Cardiac septum (tissue), 1 donor: Measurements from ENCODE around the gene ZNF680. TPM values are rescaled to one million over a fixed set of nuclear protein-coding genes. Genes with fewer than 3 reads are reported as not detected.
"Not testable (repeated sequence)": the region's sequence is repeated elsewhere in the genome, so short reads cannot be mapped to it uniquely, and the experiment has no call there.

Source experiments
- DNase-seq: peaks from one replicate; pipeline ENCODE4 v3.0.0-alpha.2; 2020; ENCODE audit warnings: low spot score
- intact Hi-C: fragments of 100-400 bp; cut with DNase I; formaldehyde crosslinking; loops from one replicate; pipeline ENCODE4 v1.14.0; 2022
- total RNA-seq: library from RNA; stranded (reverse); fragmentation: NEBNext Ultra II Directional; extraction: Animal tissue kit (Norgen Biotek cat#: 25700); gene quantifications from one replicate; pipeline ENCODE4 v1.2.1, GENCODE V29; 2021
- donor health status: DM: no; HTN: no; CAD: no.

Gene ZNF680
- total RNA-seq, 1 donor from 2014 or later = 28.2 TPM

DNA sequence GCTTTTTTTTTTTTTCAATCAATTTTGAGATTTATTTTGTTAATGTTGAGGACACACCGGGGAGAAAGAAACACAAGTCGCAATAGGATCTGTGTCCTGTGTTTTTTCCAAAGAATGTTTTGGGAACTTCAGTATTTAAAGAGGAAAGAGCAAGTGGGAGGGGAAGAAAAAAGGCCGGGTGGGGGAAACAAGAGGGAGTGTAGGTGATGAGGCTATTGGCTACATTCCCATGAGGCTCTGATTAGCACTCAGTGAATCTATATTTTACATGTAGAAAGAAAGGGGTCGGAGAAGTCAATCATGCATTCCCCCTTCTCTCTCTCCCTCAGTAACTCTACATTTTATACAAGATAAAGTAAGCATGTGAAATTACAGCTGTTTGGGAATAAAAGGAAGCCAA lies 4.1 kb downstream of the ZNF680 start:
- intact Hi-C loops = loop anchor here (5.0 kb wide), 1 partner anchor 246 kb away; the partner anchor contains the start of gene ZNF736

DNA sequence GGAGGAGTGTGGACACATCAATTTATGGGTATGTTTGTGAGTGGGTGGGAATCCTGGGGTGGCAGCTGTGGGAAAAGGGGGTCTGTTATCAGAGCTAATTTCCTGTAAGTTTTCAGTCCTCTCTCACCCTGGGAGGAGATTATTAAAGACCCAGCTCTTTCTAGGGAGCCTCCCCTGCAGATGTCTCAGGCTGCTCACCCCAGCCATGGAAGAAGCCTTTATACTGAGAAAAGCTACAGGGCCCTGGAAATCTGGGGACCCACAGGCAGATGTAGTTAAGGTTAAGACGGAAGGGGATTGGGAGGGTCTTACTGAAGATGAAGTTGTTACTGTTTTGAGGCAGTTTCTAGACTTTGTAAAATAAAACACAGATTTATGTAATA lies 4.6 kb downstream of the ZNF680 start:
- no peak for DNase-seq
- intact Hi-C loops = loop anchor here (5.0 kb wide), 1 partner anchor 246 kb away; the partner anchor contains the start of gene ZNF736

More for the DNA sequence above, 4.1 kb downstream of the ZNF680 start:
- no peak for DNase-seq

GRCh38 chr7:64557601-64558322 lies 5.1 kb downstream of the ZNF680 start:
- intact Hi-C loops = loop anchor here (5.0 kb wide), 1 partner anchor 245 kb away; the partner anchor contains the start of gene ZNF736
- no peak for DNase-seq

- intact Hi-C loops = loop anchor here (5.0 kb wide), 1 partner anchor 243 kb away; the partner anchor contains the start of gene ZNF736
- DNase-seq = no peak
Observed at GRCh38 chr7:64555046-64555445, 7.8 kb downstream of the ZNF680 start.

DNA sequence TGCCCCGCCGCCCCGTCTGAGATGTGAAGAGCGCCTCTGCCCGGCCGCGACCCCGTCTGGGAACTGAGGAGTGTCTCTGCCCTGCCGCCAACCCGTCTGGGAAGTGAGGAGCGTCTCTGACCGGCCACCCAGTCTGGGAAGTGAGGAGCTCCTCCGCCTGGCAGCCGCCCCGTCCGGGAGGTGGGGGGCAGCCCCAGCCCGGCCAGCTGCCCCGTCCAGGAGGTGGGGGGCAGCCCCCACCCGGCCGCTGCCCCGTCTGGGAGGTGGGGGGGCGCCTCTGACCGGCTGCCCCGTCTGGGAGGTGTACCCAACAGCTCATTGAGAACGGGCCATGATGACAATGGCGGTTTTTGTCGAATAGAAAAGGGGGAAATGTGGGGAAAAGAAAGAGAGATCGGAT lies 8.7 kb downstream of the ZNF680 start:
- DNase-seq = not testable (repeated sequence)

GRCh38 chr7:64551375-64552142 lies 11.3 kb downstream of the ZNF680 start:
- intact Hi-C loops = no loop called here
- no peak for DNase-seq

More for the DNA sequence above, 8.7 kb downstream of the ZNF680 start:
- intact Hi-C loops = not testable (repeated sequence)

DNA sequence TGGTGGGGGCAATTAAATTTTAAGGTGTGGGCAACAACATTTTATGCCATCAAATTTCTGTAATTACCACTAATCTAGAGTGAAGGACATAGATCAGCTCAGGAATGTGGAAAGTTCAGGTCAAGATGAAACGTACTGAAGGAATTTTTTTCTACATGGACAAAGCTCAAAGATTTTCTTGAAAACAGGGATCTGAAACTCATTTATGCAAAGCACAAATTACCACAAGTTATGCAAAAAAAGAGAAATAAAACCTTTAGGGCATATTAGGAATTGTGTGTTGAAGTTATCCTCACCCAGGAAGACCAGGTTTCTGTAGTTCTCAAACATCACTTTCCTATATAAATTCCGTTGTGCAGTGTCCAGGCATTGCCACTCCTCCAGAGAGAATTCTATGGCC lies 18.9 kb downstream of the ZNF680 start:
- no peak for DNase-seq
- intact Hi-C loops = no loop called here

GRCh38 chr7:64541438-64542359 lies 21.2 kb downstream of the ZNF680 start:
- intact Hi-C loops = no loop called here
- DNase-seq = no peak

DNA sequence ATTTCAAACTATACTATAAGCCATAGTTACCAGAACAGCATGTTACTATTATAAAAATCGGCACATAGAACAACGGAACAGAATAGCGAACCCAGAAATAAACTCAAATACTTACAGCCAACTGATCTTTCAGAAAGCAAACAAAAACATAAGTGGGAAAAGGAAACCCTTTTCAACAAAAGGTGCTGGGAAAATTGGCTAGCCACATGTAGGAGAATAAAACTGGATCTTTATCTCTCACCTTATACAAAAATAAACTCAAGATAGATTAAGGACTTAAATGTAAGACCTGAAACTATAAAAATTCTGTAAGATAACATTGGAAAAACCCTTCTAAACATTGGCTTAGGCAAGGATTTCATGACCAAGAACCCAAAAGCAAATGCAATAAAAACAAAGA lies 29.1 kb downstream of the ZNF680 start:
- DNase-seq = no peak
- intact Hi-C loops = no loop called here

DNA sequence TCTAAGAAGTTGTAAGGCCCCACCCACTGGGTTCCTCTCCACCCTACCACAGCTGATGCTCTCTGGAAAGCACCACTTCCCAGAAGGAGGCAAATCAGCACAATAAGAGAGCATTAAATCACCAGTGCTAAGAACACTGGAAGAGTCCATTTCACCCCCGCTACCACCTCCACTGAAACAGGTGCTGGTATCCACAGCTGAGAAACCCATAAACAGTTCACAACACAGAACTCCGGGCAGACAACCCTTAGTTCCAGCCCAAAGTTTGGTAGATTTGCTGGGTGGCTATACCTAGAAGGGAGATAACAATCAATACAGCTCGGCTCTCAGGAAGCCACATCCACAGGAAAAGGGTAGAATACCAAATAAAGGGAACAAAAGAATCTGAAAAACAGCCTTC lies 34.1 kb downstream of the ZNF680 start:
- no peak for DNase-seq
- intact Hi-C loops = no loop called here

DNA sequence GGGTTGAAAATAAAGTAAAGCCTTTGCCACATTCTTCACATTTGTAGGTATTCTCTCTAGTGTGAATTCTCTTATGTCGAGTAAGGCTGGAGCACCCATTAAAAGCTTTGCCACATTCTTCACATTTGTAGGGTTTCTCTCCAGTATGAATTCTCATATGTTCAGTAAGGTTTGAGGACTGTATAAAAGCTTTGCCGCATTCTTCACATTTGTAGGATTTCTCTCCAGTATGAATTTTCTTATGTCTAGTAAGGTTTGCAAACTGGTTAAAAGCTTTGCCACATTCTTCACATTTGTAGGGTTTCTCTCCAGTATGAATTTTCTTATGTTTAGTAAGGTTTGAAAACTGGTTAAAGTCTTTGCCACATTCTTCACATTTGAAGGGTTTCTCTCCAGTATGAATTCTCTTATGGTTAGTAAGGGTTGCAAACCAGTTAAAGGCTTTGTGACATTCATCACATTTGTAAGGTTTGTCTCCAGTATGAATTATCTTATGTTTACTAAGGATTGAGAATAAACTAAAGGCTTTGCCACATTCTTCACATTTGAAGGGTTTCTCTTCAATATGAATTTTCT lies 41.4 kb downstream of the ZNF680 start:
- DNase-seq = no peak
- intact Hi-C loops = no loop called here

DNA sequence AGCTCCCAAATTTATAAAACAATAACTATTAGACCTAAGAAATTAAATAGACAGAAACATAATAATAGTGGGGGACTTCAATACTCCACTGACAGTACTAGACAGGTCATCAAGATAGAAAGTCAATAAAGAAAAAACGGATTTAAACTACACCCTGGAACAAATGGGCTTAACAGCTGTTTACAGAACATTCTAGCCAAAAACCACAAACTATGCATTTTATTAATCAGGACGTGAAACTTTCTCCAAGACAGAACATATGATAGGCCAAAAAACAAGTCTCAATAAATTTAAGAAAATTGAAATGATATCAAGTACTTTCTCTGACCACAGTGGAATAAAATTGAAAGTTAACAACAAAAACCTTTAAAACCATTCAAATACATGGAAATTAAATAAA lies 46.4 kb downstream of the ZNF680 start:
- intact Hi-C loops = no loop called here
- no peak for DNase-seq

DNA sequence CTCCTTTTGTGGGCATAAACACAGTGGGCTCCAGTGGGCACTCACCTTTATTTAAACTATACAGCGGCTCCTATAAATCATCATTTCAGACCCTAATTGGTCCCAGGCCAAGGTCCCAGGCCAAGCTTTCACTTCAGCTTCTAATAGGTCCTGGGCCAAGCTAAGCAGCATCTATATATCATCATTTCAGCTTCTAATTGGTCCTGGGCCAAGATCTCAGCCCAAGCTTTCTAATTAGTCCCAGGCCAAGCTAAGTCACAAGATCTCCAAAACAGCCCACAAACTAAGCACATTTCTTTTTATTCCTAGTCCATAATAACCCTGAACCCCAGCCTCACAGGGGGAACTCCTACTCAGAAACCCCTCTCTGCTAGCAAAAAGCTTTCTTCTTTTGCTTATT lies 47.1 kb downstream of the ZNF680 start:
- no peak for DNase-seq

GRCh38 chr7:64515330-64515729 lies 47.5 kb downstream of the ZNF680 start:
- intact Hi-C loops = no loop called here
- no peak for DNase-seq

More for the DNA sequence above, 47.1 kb downstream of the ZNF680 start:
- intact Hi-C loops = no loop called here

DNA sequence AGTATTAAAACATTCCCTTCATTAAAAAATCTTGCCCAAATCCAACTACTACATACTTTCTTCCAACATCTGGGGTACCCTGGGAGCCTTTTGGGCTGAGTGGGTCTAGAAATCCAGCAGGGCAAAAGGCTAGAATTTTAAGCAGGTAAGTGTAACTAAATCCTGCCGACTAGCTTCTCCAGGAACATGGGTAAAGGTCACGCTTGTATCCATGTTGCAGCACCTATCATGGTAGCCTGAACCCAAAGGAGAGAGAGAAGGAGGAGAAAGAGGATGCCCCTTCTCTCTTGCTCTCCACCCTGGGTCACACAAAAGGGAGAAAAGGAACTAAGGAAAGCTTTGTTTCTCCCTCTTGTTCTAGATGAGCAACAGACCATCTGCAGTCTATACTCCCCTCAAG lies 53.3 kb downstream of the ZNF680 start:
- intact Hi-C loops = no loop called here
- DNase-seq = no peak

DNA sequence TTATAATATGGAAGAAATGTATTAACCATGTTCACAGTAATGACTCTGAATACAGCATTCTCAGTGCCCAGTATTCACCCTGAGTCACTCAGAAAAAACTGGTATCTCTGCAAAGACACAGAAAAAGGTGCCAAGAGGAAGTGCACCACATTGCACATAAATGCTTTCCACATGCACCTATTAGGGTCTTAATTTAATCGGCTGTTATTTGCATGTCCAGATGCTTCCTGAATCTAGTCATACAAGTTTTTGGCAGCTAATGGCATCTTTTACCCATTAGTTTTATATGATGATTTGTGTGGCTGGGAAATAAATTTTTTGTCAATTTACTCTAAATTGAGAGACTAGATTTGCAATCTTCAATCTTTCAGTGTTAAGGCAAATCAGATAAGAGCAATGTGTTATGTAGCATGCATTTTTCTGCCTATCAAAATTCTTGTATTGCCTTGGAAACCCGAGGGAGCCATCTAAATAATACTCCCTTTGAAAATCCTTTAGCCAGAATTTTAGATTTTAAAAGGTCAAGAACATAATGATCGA lies 58.2 kb downstream of the ZNF680 start:
- intact Hi-C loops = no loop called here
- DNase-seq = no peak

GRCh38 chr7:64498270-64498669 lies 64.6 kb downstream of the ZNF680 start:
- intact Hi-C loops = no loop called here
- no peak for DNase-seq

- intact Hi-C loops = no loop called here
- DNase-seq = no peak
Observed at GRCh38 chr7:64494912-64495461, 67.9 kb downstream of the ZNF680 start.

- DNase-seq = no peak
- intact Hi-C loops = no loop called here
Observed at GRCh38 chr7:64485623-64486022, 77.2 kb downstream of the ZNF680 start.
